DOHH2 (cell line): ENCODE results near the gene USP20.

Source experiments
- H3F3A ChIP-seq: fragments of 200-600 bp; sonication (generic), shearing (Covaris generic); 2 replicates; pipeline ENCODE4 v1.6.0; 2016; ENCODE audit warnings: antibody characterized with exemption, mild to moderate bottlenecking; ENCODE audit not compliant: control insufficient read depth, insufficient read depth
- H3K27ac ChIP-seq: fragments of 200-600 bp; sonication (generic); 2 replicates; pipeline ENCODE4 v1.5.1; 2014; ENCODE audit warnings: low read depth, mild to moderate bottlenecking, low read length, moderate library complexity
- H3K27me3 ChIP-seq: fragments of 200-600 bp; sonication (generic); 2 replicates; pipeline ENCODE4 v1.6.1; 2014; ENCODE audit warnings: mild to moderate bottlenecking, low read length, mixed read lengths; ENCODE audit not compliant: control insufficient read depth
- H3K36me3 ChIP-seq: fragments of 200-600 bp; sonication (generic); 2 replicates; pipeline ENCODE4 v1.6.1; 2014; ENCODE audit warnings: mild to moderate bottlenecking, low read length, moderate library complexity, mixed read lengths; ENCODE audit not compliant: control insufficient read depth
- H3K4me1 ChIP-seq: fragments of 200-600 bp; sonication (generic); 2 replicates; pipeline ENCODE4 v1.6.1; 2014; ENCODE audit warnings: mild to moderate bottlenecking, low read length, mixed read lengths; ENCODE audit not compliant: control insufficient read depth
- H3K4me2 ChIP-seq: fragments of 200-600 bp; sonication (generic); 2 replicates; pipeline ENCODE4 v1.6.0; 2014; ENCODE audit warnings: mild to moderate bottlenecking, low read length, moderate library complexity
- H3K4me3 ChIP-seq: fragments of 200-600 bp; sonication (generic); 2 replicates; pipeline ENCODE4 v1.5.1; 2014; ENCODE audit warnings: mild to moderate bottlenecking, low read length, mixed read lengths
- H3K79me2 ChIP-seq: fragments of 200-600 bp; sonication (generic); 2 replicates; pipeline ENCODE4 v1.6.1; 2014; ENCODE audit warnings: mild to moderate bottlenecking, low read length, mixed read lengths; ENCODE audit not compliant: control insufficient read depth
- H3K9me2 ChIP-seq: fragments of 200-600 bp; sonication (generic); replicated peaks from 2 replicates; pipeline ENCODE4 v1.6.1; 2014; ENCODE audit warnings: mild to moderate bottlenecking, low read length, mixed read lengths; ENCODE audit not compliant: control insufficient read depth
- H3K9me3 ChIP-seq: fragments of 200-600 bp; sonication (generic); 2 replicates; pipeline ENCODE4 v1.6.1; 2014; ENCODE audit warnings: antibody characterized with exemption, low read length, mixed read lengths; ENCODE audit not compliant: control insufficient read depth, insufficient read depth
- H4K20me1 ChIP-seq: fragments of 200-600 bp; sonication (generic); 2 replicates; pipeline ENCODE4 v1.6.0; 2014; ENCODE audit warnings: low read depth, mild to moderate bottlenecking, antibody characterized with exemption, low read length, moderate library complexity; ENCODE audit not compliant: control insufficient read depth, insufficient read depth
- CTCF ChIP-seq: fragments of 200-600 bp; sonication (generic); IDR thresholded peaks from one replicate; pipeline ENCODE4 v1.5.1; 2014; ENCODE audit warnings: antibody characterized with exemption, mild to moderate bottlenecking, low read depth, low read length; ENCODE audit not compliant: poor library complexity, severe bottlenecking
- EZH2phosphoT487 ChIP-seq: fragments of 200-600 bp; sonication (generic); IDR thresholded peaks from 2 replicates; pipeline ENCODE4 v1.6.1; 2017; ENCODE audit warnings: borderline replicate concordance, mild to moderate bottlenecking, antibody characterized with exemption, low read length, moderate library complexity, mixed read lengths

USP20 gene

GRCh38 chr9:129871046-129871445 lies 35.8 kb downstream of the USP20 start:
- Histone ChIP-seq H3F3A (peaks cover 2% of the 10 kb centered on the region; the same call in 1 of the 2 replicates), H3K79me2 (no peaks in the 10 kb centered on the region), H4K20me1 (no peaks in the 10 kb centered on the region)

GRCh38 chr9:129873563-129874190 lies 38.4 kb downstream of the USP20 start:
- Histone ChIP-seq H3K4me2 (no peak overlapping the region), H3K27me3 (no peaks in the 10 kb centered on the region), H3K9me3 (no peaks in the 10 kb centered on the region), H3K4me3 (no peak overlapping the region), H3K9me2 (no peaks in the 10 kb centered on the region), H3K27ac (no peak overlapping the region), H3F3A (peaks cover 2% of the 10 kb centered on the region; the same call in 1 of the 2 replicates), H3K79me2 (no peaks in the 10 kb centered on the region), H4K20me1 (no peaks in the 10 kb centered on the region), H3K4me1 (peaks cover 7% of the 10 kb centered on the region), H3K36me3 (no peaks in the 10 kb centered on the region; the same call in 1 of the 2 replicates)
- TF ChIP-seq EZH2phosphoT487 (no peak), CTCF (no peak)

More at GRCh38 chr9:129871046-129871445, 35.8 kb downstream of the USP20 start:
- Histone ChIP-seq H3K9me3 (no peaks in the 10 kb centered on the region), H3K4me1 (peaks cover 9% of the 10 kb centered on the region), H3K9me2 (no peaks in the 10 kb centered on the region), H3K4me3 (no peak overlapping the region), H3K27me3 (no peaks in the 10 kb centered on the region), H3K27ac (no peak overlapping the region), H3K36me3 (no peaks in the 10 kb centered on the region; the same call in 1 of the 2 replicates), H3K4me2 (no peak overlapping the region)
- TF ChIP-seq EZH2phosphoT487 (no peak), CTCF (no peak)

- no peak for TF ChIP-seq CTCF
- Histone ChIP-seq H3K4me1 (no peaks in the 10 kb centered on the region), H3K27ac (no peak overlapping the region), H3K4me2 (no peak overlapping the region), H3F3A (peaks cover 2% of the 10 kb centered on the region; the same call in 1 of the 2 replicates), H4K20me1 (no peaks in the 10 kb centered on the region), H3K4me3 (no peak overlapping the region), H3K27me3 (no peaks in the 10 kb centered on the region), H3K36me3 (no peaks in the 10 kb centered on the region; the same call in 1 of the 2 replicates), H3K9me2 (no peaks in the 10 kb centered on the region), H3K9me3 (no peaks in the 10 kb centered on the region), H3K79me2 (no peaks in the 10 kb centered on the region)
Measured at GRCh38 chr9:129874261-129875101, 39.2 kb downstream of the USP20 start.
